SK-N-SH (cell line): Measurements from ENCODE around the gene AXL. TPM values are rescaled to one million over a fixed set of nuclear protein-coding genes. Genes with fewer than 3 reads are reported as not detected.
A peak's percentile ranks its signal among the peaks of the same experiment; 100 is the strongest.

Experiments used
- CTCF ChIA-PET: fragments of 300-600, 350-600 bp; formaldehyde crosslinking; extraction: SDS; loops from one replicate; lab custom pipeline; 2021; lab: Yijun Ruan, JAX
- POLR2A ChIA-PET: fragments of 350-600 bp; sonication (Branson Sonifier 250); formaldehyde crosslinking; extraction: SDS; loops from one replicate; lab custom pipeline; 2020; ENCODE audit warnings: antibody characterized with exemption, inconsistent platforms; lab: Yijun Ruan, JAX
- DNase-seq: peaks from one replicate; pipeline ENCODE4 v3.0.0; 2012
- H2AFZ ChIP-seq: fragments of 200-600 bp; sonication (generic); 2 replicates; pipeline ENCODE4 v1.8.1; 2016; ENCODE audit warnings: antibody characterized with exemption, mild to moderate bottlenecking, low read depth
- H3F3A ChIP-seq: fragments of 200-600 bp; sonication (generic); replicated peaks from 2 replicates; pipeline ENCODE3; 2016; ENCODE audit warnings: antibody characterized with exemption, mild to moderate bottlenecking; ENCODE audit not compliant: insufficient read depth
- H3K27ac ChIP-seq, 2 experiments: fragments of 200-500 bp in 1 of 2; fragments of 200-600 bp in 1 of 2; sonication (Bioruptor generic) in 1 of 2; sonication (generic), shearing (Covaris generic) in 1 of 2; 2 replicates each; pipeline versions ENCODE4 v1.5.1 to v1.6.1; 2014 to 2016; ENCODE audit warnings: low read depth in 2 of 2, inconsistent platforms in 1 of 2, low read length in 1 of 2, mild to moderate bottlenecking in 1 of 2, mixed read lengths in 1 of 2
- H3K27me3 ChIP-seq: fragments of 200-600 bp; sonication (generic), shearing (Covaris generic); 2 replicates; pipeline ENCODE4 v1.6.1; 2016; ENCODE audit warnings: mixed run types; ENCODE audit not compliant: insufficient read depth
- H3K36me3 ChIP-seq, 2 experiments: fragments of 200-500 bp in 1 of 2; fragments of 200-600 bp in 1 of 2; sonication (Bioruptor generic) in 1 of 2; sonication (generic) in 1 of 2; replicated peaks in 1 of 2; 2 replicates each; pipeline versions ENCODE3 to v1.5.1; 2014 to 2016; ENCODE audit warnings: low read length in 1 of 2, mild to moderate bottlenecking in 1 of 2; ENCODE audit not compliant: insufficient read depth in 2 of 2, control insufficient read depth in 1 of 2
- H3K4me1 ChIP-seq, 2 experiments: fragments of 200-500 bp in 1 of 2; fragments of 200-600 bp in 1 of 2; sonication (Bioruptor generic) in 1 of 2; sonication (generic), shearing (Covaris generic) in 1 of 2; 2 replicates each; pipeline versions ENCODE4 v1.5.1 to v1.6.1; 2014 to 2016; ENCODE audit warnings: low read depth in 1 of 2, low read length in 1 of 2, mixed run types in 1 of 2; ENCODE audit not compliant: insufficient read depth in 2 of 2, control insufficient read depth in 1 of 2
- H3K4me2 ChIP-seq: fragments of 200-600 bp; sonication (generic), shearing (Covaris generic); 2 replicates; pipeline ENCODE4 v1.6.1; 2017; ENCODE audit warnings: mixed run types
- H3K4me3 ChIP-seq, 2 experiments: fragments of 200-500 bp in 1 of 2; fragments of 200-600 bp in 1 of 2; sonication (Bioruptor generic) in 1 of 2; sonication (generic), shearing (Covaris generic) in 1 of 2; 2 replicates each; pipeline versions ENCODE4 v1.5.1 to v1.8.1; 2014 to 2016; ENCODE audit warnings: low read depth in 2 of 2, inconsistent platforms in 1 of 2, low read length in 1 of 2, mild to moderate bottlenecking in 1 of 2, mixed read lengths in 1 of 2, moderate library complexity in 1 of 2
- H3K79me2 ChIP-seq: fragments of 200-600 bp; sonication (generic); 2 replicates; pipeline ENCODE4 v1.8.1; 2017; ENCODE audit warnings: mild to moderate bottlenecking; ENCODE audit not compliant: insufficient read depth
- H3K9ac ChIP-seq: fragments of 200-600 bp; sonication (generic); 2 replicates; pipeline ENCODE4 v1.6.1; 2017; ENCODE audit warnings: mixed run types
- H3K9me2 ChIP-seq: fragments of 200-600 bp; sonication (generic); 2 replicates; pipeline ENCODE4 v1.6.1; 2017; ENCODE audit warnings: mixed run types
- H3K9me3 ChIP-seq: fragments of 200-600 bp; sonication (generic); 2 replicates; pipeline ENCODE4 v1.6.1; 2017; ENCODE audit warnings: mixed run types, mild to moderate bottlenecking, moderate library complexity
- H4K20me1 ChIP-seq: fragments of 200-600 bp; sonication (generic); 2 replicates; pipeline ENCODE4 v1.6.1; 2017; ENCODE audit warnings: mild to moderate bottlenecking, mixed run types; ENCODE audit not compliant: insufficient read depth
- ELF1 ChIP-seq: IDR thresholded peaks from 2 replicates; pipeline ENCODE4 v1.4.0; 2012
- FOSL2 ChIP-seq: IDR thresholded peaks from 2 replicates; pipeline ENCODE4 v1.4.0; 2012; ENCODE audit warnings: low read depth, mild to moderate bottlenecking, moderate library complexity, borderline replicate concordance
- FOXM1 ChIP-seq: IDR thresholded peaks from 2 replicates; pipeline ENCODE4 v1.4.0; 2012; ENCODE audit warnings: low read depth, mild to moderate bottlenecking
- JUND ChIP-seq: IDR thresholded peaks from 2 replicates; pipeline ENCODE4 v1.4.0; 2012
- NFIC ChIP-seq: IDR thresholded peaks from 2 replicates; pipeline ENCODE4 v1.4.0; 2012; ENCODE audit warnings: borderline replicate concordance
- REST ChIP-seq: IDR thresholded peaks from 2 replicates; pipeline ENCODE4 v1.6.1; 2012; ENCODE audit warnings: mild to moderate bottlenecking, low read depth, low read length, moderate library complexity
- RFX5 ChIP-seq: IDR thresholded peaks from 2 replicates; pipeline ENCODE4 v1.6.1; 2012; ENCODE audit warnings: mild to moderate bottlenecking, improper control_type of control experiment, low read length
- RXRA ChIP-seq: IDR thresholded peaks from 2 replicates; pipeline ENCODE4 v1.4.0; 2012; ENCODE audit warnings: low read depth, mild to moderate bottlenecking, borderline replicate concordance
- SIN3A ChIP-seq: IDR thresholded peaks from 2 replicates; pipeline ENCODE4 v1.6.1; 2012; ENCODE audit warnings: low read depth, mild to moderate bottlenecking, low read length, moderate library complexity, borderline replicate concordance
- ZBTB33 ChIP-seq: IDR thresholded peaks from 2 replicates; pipeline ENCODE4 v1.4.0; 2012; ENCODE audit warnings: low read depth, borderline replicate concordance
- WGBS: methylation state at CpG from one replicate; pipeline ENCODE4 v1.1.6; 2017; ENCODE audit warnings: low lambda C conversion rate; 5-methylcytosine and 5-hydroxymethylcytosine counted together
- polyA plus RNA-seq, 3 experiments: library from polyadenylated mRNA; depleted of rRNA; stranded (reverse); fragments of >200 nt; gene quantifications; 2 replicates each; pipeline ENCODE4 v1.2.3, GENCODE V29; 2012
- TF ChIP-seq, protein P1 (sequence below): IDR thresholded peaks from 2 replicates; pipeline ENCODE4 v1.4.0; 2012; ENCODE audit warnings: low read depth, borderline replicate concordance
- TF ChIP-seq, protein P2 (sequence below): IDR thresholded peaks from 2 replicates; pipeline ENCODE4; 2012
- TF ChIP-seq, protein P3 (sequence below): fragments of 200-600 bp; sonication (generic); IDR thresholded peaks from 2 replicates; pipeline ENCODE4 v1.6.1; 2017; ENCODE audit warnings: antibody characterized with exemption, mild to moderate bottlenecking, moderate library complexity

Gene AXL
- polyA plus RNA-seq, 1 of the 3 experiments (the other 2 are of a cell fraction) = 82.6 TPM

GRCh38 chr19:41261474-41262190 is 42.6 kb downstream of the AXL start:
- Histone ChIP-seq H2AFZ (no peak overlapping the region), H3K27ac (peak overlapping the region; percentile 64 to 95; a peak in 3 of 4 replicates), H3K9me2 (no peaks in the 10 kb centered on the region), H3K4me2 (peak overlapping the region; percentile 87), H4K20me1 (peaks cover 4% of the 10 kb centered on the region; the same call in 1 of the 2 replicates), H3K4me3 (peak overlapping the region; percentile 71), H3K9me3 (no peaks in the 10 kb centered on the region), H3K79me2 (peaks cover 29% of the 10 kb centered on the region), H3K9ac (peak overlapping the region; percentile 87; the same call in 1 of the 2 replicates), H3F3A (peaks cover 60% of the 10 kb centered on the region), H3K36me3 (peaks cover 31 to 47% of the 10 kb centered on the region in 2 experiments), H3K27me3 (no peaks in the 10 kb centered on the region), H3K4me1 (peaks cover 7 to 8% of the 10 kb centered on the region in 2 experiments; a peak in 2 of 4 replicates)
- no peak for DNase-seq
- POLR2A ChIA-PET = no interaction called here
- CTCF ChIA-PET = interaction anchor here (1.0 to 4.7 kb wide), 7 partner anchors 9 to 598 kb away, joined by 3 to 61 read pairs (median 4); no protein-coding TSS in a partner anchor
- WGBS = 75% methylated on average over 10 of the region's 10 CpGs
- TF ChIP-seq ZBTB33 (peak; percentile 5; the same call in 1 of the 2 replicates), SIN3A (no peak)

DNA sequence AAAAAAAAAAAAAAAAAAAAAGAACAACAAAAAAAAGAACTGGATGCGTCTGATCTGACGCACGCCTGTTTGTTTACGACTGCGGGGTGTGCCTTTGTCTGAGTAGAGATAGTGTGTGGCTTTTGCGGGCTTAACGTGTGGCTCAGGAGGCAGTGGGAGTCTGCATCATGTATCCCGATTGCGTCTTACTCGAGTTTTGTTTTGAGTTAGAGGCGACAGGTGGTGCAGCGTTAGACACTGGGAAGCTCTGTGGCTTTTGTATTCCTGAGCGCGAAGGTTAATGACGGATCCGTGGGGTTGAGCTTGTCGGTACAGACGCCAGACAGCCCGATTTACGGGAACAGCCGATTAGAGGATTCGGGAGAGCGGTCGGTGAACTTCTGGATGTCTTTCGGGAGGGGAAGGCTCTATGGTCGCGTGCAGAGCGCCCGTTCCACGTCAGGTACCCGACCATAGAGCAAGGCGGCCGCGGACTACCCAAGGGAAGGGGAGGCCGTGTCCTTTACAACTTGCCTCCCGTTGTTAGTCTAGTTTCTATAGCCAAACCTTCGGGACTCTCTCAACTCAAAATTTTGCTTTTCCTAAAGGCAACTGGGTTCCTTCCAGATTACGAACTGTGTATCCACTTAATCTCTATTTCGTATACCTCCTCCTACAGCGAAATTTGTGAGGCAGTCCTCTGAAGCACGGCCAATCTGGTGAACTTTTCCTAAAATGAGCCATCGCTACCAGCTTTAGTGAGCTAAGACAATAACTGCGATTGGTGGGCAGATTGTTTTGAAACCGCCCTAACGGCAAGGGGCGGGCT is 44.2 kb downstream of the AXL start:
- Histone ChIP-seq H4K20me1 (peaks cover 20% of the 10 kb centered on the region), H3F3A (peaks cover 47% of the 10 kb centered on the region), H2AFZ (no peak overlapping the region), H3K79me2 (peaks cover 45% of the 10 kb centered on the region), H3K27me3 (no peaks in the 10 kb centered on the region), H3K27ac (peak overlapping the region; percentile 95 to 96), H3K9me2 (no peaks in the 10 kb centered on the region), H3K4me1 (peaks cover 11 to 12% of the 10 kb centered on the region in 2 experiments; a peak in 2 of 4 replicates), H3K36me3 (peaks cover 30 to 42% of the 10 kb centered on the region in 2 experiments), H3K4me3 (peak overlapping the region; percentile 71), H3K4me2 (peak overlapping the region; percentile 87), H3K9ac (peak overlapping the region; percentile 87), H3K9me3 (no peaks in the 10 kb centered on the region)
- 2% methylated on average over 32 of the region's 46 CpGs for WGBS
- DNase-seq = peak; percentile 50
- CTCF ChIA-PET = interaction anchor here (0.5 to 4.7 kb wide), 17 partner anchors 8 to 842 kb away, joined by 3 to 61 read pairs (median 3); no protein-coding TSS in a partner anchor
- POLR2A ChIA-PET = interaction anchor here (1.0 to 2.0 kb wide), 2 partner anchors 40 to 45 kb away, joined by 6 read pairs; no protein-coding TSS in a partner anchor
- TF ChIP-seq SIN3A (peak; percentile 10; the same call in 1 of the 2 replicates), ELF1 (no peak), RFX5 (no peak), FOXM1 (0 out of 2 replicates have a peak, but pooled peaks have one; percentile 44), FOSL2 (no peak; the same call in 1 of the 2 replicates), JUND (0 out of 2 replicates have a peak, but pooled peaks have one; percentile 6), REST (no peak), RXRA (no peak), NFIC (no peak)
- TF ChIP-seq, protein P1, sequence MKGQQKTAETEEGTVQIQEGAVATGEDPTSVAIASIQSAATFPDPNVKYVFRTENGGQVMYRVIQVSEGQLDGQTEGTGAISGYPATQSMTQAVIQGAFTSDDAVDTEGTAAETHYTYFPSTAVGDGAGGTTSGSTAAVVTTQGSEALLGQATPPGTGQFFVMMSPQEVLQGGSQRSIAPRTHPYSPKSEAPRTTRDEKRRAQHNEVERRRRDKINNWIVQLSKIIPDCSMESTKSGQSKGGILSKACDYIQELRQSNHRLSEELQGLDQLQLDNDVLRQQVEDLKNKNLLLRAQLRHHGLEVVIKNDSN = no peak
- TF ChIP-seq, protein P2, sequence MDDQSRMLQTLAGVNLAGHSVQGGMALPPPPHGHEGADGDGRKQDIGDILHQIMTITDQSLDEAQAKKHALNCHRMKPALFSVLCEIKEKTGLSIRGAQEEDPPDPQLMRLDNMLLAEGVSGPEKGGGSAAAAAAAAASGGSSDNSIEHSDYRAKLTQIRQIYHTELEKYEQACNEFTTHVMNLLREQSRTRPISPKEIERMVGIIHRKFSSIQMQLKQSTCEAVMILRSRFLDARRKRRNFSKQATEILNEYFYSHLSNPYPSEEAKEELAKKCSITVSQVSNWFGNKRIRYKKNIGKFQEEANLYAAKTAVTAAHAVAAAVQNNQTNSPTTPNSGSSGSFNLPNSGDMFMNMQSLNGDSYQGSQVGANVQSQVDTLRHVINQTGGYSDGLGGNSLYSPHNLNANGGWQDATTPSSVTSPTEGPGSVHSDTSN = 0 out of 2 replicates have a peak, but pooled peaks have one; percentile 2
- TF ChIP-seq, protein P3, sequence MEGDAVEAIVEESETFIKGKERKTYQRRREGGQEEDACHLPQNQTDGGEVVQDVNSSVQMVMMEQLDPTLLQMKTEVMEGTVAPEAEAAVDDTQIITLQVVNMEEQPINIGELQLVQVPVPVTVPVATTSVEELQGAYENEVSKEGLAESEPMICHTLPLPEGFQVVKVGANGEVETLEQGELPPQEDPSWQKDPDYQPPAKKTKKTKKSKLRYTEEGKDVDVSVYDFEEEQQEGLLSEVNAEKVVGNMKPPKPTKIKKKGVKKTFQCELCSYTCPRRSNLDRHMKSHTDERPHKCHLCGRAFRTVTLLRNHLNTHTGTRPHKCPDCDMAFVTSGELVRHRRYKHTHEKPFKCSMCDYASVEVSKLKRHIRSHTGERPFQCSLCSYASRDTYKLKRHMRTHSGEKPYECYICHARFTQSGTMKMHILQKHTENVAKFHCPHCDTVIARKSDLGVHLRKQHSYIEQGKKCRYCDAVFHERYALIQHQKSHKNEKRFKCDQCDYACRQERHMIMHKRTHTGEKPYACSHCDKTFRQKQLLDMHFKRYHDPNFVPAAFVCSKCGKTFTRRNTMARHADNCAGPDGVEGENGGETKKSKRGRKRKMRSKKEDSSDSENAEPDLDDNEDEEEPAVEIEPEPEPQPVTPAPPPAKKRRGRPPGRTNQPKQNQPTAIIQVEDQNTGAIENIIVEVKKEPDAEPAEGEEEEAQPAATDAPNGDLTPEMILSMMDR = no peak
